RPMI8226 (cell line): ENCODE data around the gene DCUN1D4.
"Not testable (repeated sequence)": the region's sequence is repeated elsewhere in the genome, so short reads cannot be mapped to it uniquely, and the experiment has no call there.

ENCODE experiments used
- DNase-seq: peaks from one replicate; pipeline ENCODE4 v3.0.0-alpha.2; 2015

DCUN1D4 gene

GRCh38 chr4:51855751-51856150, 12.8 kb downstream of the DCUN1D4 start:
- no peak for DNase-seq

DNA sequence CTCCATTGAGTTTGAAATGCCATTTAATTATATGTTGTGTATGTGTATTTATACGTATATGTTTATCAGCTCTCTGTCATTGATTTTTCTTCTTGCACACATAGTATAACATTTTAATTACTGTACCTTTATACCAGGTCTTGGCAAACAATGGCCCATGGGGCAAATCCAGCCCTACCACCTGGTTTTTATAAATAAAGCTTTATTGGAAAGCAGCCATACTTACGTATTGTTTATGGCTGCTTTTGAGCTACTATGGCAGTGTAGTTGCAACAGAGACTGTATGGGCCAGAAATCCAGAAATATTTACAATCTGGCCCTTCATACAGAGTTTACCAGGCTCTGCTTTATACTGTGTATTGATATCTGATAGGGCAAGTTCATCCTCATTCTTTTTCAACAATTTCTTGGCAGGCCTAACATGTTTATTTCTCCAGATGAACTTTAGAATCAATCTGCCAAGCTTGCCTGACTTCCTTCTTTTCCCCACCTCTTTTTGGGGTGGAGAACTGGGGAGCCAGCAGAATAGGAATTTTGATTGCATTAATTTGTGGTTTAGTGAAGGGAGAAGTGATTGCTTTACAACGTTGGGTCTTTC, 15.8 kb downstream of the DCUN1D4 start:
- no peak for DNase-seq

GRCh38 chr4:51859476-51860031, 16.6 kb downstream of the DCUN1D4 start:
- no peak for DNase-seq

DNA sequence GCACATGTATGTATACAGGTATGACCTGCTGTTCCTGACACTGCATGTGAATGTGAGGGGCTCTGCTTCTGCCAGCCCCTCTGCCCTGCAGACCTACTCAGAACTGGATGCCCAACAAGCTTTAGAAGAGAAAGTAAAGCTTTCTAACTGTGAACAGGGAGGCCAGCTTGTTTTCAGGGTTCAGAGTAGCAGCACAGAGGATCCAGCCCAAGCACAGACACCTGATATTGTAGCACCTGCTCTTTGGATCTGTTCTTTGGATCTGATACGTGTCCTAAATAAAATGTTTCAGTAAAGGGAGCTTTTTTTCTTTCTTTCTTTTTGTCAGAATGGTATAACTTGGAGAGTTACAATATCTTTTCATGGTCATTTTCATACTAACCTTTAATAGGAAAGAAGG, 19.2 kb downstream of the DCUN1D4 start:
- no peak for DNase-seq

DNA sequence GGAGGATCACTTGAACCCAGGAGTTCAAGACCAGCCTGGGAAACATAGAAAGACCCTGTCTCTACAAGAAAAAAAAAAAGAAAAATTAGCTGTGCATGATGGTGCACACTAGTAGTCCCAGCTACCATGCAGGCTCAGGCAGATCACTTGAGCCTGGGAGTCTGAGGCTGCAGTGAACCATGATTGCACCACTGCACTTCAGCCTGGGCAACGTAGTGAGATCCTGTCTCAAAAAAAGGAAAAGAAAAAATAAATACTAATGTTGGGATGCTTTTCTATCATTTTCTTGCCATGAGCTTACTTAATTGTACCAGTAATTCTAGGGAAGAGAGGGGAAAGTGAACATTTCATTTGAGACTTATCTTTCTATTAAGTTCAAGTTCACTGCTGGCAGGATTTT, 19.8 kb downstream of the DCUN1D4 start:
- no peak for DNase-seq

GRCh38 chr4:51865717-51866116, 22.8 kb downstream of the DCUN1D4 start:
- DNase-seq, result no peak

- DNase-seq, result no peak
Measured at GRCh38 chr4:51866835-51867234, 23.9 kb downstream of the DCUN1D4 start.

DNA sequence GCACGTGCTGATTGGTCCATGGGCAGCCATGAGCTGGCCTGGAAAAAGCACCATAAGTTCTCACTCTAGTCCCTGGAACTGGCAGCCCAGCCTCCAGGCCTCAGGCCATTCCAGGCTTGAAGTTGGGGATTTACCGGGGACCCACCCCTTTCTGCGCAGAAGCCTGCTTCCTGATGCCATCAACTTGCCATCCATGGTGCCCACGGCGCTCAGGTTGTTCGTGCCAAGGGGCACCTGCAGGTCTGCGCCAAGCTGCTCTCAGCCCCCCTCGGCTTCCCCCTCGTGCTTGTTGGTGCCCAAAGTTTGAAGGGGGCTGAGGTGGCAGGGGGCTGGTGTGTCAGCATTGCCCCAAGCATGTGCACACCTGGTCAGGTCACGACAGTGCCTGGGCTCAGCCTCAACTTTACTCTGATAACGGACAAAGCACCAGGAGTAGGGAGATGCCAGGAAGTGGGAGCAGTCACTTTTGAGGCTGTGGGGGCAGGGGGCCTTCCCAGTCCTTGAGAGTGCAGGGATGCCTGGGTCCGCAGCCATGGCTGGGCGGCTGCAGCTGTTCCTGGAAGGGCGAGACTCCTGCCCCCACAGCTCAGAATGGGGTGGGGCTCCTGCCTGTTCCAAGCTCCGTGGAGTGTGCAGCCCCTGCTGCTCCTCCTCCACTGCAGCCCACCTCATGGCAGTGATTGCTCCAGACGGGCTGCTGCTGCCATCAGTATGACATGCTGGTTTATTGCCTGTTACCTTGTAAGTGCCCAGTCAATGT, 24.9 kb downstream of the DCUN1D4 start:
- no peak for DNase-seq

DNA sequence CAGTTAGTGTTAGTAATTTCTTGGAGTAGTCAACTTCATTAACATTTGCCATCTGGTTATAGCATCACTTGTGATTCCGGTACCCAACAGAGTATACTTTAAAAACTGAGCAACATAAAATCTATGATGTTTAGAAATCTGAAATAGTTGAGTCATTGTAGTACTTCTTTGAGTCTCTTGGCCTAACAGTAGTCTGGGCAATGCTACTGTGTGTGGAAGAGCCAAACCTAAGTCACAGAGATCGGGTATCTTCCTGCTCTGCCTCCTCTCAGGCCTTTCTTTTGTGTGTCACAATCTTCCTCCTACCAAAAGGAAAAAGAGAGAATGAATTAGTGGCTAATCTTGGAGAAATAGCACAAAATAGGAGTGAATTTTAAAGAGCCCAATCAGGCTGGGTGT, 25.5 kb downstream of the DCUN1D4 start:
- no peak for DNase-seq

GRCh38 chr4:51870441-51871188, 27.7 kb downstream of the DCUN1D4 start:
- no peak for DNase-seq

DNA sequence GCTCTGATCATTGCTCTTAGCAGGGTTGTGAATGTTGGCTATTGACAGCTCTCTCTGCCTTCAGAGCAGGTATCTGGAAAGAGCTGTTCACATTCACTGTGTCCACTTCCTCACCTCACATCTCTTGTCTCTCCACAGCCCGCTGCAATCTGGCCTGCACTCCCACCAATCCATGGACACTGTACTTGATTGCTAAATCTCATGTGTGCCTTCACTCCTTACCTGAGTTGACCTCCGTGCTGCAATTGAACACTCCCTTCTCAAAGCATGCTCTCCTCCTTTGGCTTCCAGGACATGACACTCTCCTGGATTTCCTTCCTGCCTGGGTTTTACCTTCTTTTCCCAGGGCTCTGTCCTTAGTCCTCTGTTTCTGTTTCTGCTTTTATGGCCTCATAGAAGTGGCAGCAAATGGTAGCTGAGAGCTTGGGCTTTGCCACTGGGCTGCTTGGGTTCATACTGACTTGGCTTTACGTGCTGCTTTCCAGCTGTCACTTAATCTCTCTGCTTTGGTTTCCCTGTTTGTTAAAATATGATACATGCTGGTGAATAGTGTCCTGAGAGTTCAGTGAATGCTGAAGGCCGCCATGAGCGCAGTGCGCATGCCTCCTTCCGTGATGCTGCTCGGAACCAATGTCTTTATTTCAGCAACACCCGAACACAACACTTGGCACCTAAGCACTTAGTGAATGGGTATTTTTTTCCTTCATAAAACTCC, 29.5 kb downstream of the DCUN1D4 start:
- no peak for DNase-seq

- DNase-seq, result no peak
Measured at GRCh38 chr4:51874551-51874950, 31.6 kb downstream of the DCUN1D4 start.

- DNase-seq, result no peak
Measured at GRCh38 chr4:51878431-51878830, 35.5 kb downstream of the DCUN1D4 start.

GRCh38 chr4:51880016-51880915, 37.3 kb downstream of the DCUN1D4 start:
- no peak for DNase-seq

DNA sequence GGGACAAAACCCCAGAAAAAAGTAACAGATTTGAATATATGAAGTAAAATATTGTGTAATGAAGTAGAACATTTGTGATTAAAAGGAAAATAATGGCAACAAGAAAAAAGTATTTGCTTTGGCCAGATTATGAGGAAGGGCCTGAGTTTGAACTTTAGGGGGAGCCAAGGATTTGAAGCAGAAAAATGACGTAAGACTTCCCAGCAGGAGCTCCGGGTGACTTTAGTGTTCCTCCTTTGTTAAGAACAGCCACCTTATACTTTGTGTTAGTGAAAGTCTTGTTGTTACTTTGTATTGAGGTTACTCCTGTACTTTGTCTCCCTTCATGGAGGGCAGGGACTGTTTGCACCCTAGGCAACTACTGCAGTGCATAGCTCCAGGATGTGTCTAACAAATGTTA, 41.1 kb downstream of the DCUN1D4 start:
- no peak for DNase-seq

DNA sequence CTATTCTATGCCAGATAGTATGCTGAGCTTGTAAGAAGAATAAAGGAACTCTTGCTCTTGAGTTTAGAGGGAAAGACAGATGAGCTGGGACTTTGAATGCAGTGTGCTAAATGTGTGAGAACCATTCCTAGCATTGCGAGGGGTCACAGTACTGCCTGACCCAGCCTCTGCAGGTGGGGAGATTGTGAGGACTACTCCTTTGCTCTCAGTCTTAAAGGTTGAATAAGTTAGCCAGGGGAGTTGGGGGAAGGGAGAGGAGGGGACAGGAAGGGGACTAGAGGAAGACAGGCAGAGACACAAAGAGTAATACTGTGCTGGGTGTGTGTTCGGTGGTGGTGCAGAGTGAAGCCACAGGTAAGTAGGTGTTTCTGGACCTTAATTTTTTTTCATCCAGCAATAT, 41.7 kb downstream of the DCUN1D4 start:
- DNase-seq, result no peak

GRCh38 chr4:51885363-51885762, 42.4 kb downstream of the DCUN1D4 start:
- no peak for DNase-seq

GRCh38 chr4:51890760-51891159, 47.8 kb downstream of the DCUN1D4 start:
- no peak for DNase-seq

DNA sequence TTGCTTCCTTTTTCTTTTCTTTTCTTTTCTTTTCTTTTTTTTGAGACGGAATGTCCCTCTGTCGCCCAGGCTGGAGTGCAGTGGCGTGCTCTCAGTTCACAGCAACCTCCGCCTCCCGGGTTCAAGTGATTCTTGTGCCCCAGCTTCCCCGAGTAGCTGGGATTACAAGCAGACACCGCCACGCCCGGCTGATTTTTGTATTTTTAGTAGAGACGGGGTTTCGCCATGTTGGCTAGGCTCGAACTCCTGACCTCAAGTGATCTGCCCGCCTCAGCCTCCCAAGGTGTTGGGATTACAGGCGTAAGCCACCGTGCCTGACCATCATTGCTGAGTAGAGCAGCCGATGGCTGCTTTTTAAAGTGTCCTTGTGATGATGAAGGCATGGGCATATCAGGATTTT, 50.4 kb downstream of the DCUN1D4 start:
- not testable (repeated sequence) for DNase-seq

- DNase-seq, result no peak
Measured at GRCh38 chr4:51894059-51894645, 51.2 kb downstream of the DCUN1D4 start.

DNA sequence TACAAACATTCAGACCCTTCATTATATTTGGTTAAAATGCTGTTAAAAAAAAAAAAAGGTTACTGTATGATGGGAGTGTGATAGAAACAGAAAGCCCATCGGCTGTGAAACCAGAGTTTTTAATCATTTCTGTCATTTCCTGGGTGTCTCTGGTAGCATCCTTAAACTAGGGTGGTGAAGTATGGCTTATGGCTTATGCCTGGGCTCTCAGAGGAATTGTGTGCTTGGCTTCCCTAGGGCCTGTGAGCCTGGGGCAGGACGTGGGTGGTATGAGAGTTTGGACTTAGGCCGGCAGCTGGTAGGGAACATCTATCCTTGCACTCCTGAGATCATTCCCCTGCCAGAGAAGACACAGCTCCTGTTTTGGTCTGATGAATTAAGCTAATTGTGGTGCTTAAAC, 52.2 kb downstream of the DCUN1D4 start:
- no peak for DNase-seq
